HepG2 (cell line): ENCODE results near the gene APBB1.

ENCODE experiments used
- ARNT ChIP-seq: fragments of 450-650 bp; IDR thresholded peaks from 2 replicates; pipeline ENCODE4 v1.6.1; 2017
- FOXP4 ChIP-seq: sonication (generic); formaldehyde crosslinking; IDR thresholded peaks from 2 replicates; pipeline ENCODE4 v1.4.0; 2020; ENCODE audit warnings: missing genetic modification reagents
- NR2F6 ChIP-seq, 2 experiments: IDR thresholded peaks; 2 replicates each; pipeline ENCODE4 v1.6.1; 2016; ENCODE audit warnings: antibody characterized with exemption in 1 of 2, mild to moderate bottlenecking in 1 of 2
- PHB2 ChIP-seq: fragments of 450-650 bp; IDR thresholded peaks from 2 replicates; pipeline ENCODE4 v1.6.1; 2018; ENCODE audit not compliant: partially characterized antibody
- THRA ChIP-seq: sonication (generic); formaldehyde crosslinking; IDR thresholded peaks from 2 replicates; pipeline ENCODE4 v1.4.0; 2020; ENCODE audit warnings: missing genetic modification reagents, borderline replicate concordance
- ZNF597 ChIP-seq: sonication (generic); formaldehyde crosslinking; IDR thresholded peaks from 2 replicates; pipeline ENCODE4 v1.5.0; 2020; ENCODE audit warnings: missing genetic modification reagents
- ZNF615 ChIP-seq: sonication (generic); formaldehyde crosslinking; IDR thresholded peaks from 2 replicates; pipeline ENCODE4 v1.5.0; 2020; ENCODE audit warnings: mild to moderate bottlenecking, missing genetic modification reagents, borderline replicate concordance

GRCh38 chr11:6365659-6366058 is 53.2 kb downstream of the APBB1 start:
- TF ChIP-seq ZNF597 (CRISPR knock-in tag), result no peak
- TF ChIP-seq FOXP4, result no peak
- no peak for TF ChIP-seq PHB2
- TF ChIP-seq ZNF615 (CRISPR knock-in tag), result no peak
- no peak for TF ChIP-seq THRA (CRISPR knock-in tag)
- no peak for TF ChIP-seq ARNT
- no peak for TF ChIP-seq NR2F6 (IDR thresholded peaks at IDR 0.05)
- no peak for TF ChIP-seq NR2F6 (CRISPR knock-in tag; IDR thresholded peaks at IDR 0.05)
